Suprapubic skin (tissue), 4 donors: Measurements from ENCODE around the gene CALB2. TPM values are rescaled to one million over a fixed set of nuclear protein-coding genes. Genes with fewer than 3 reads are reported as not detected.

Experiments
- DNase-seq, 2 donors: peaks; one replicate each; pipeline ENCODE4 v3.0.0-alpha.2; 2019; ENCODE audit warnings: low spot score in 2 of 2
- H3K27ac ChIP-seq: fragments of 200-600 bp; sonication (generic); one replicate; pipeline ENCODE4 v1.5.1; 2019
- H3K27me3 ChIP-seq: fragments of 200-600 bp; sonication (generic); one replicate; pipeline ENCODE4 v1.5.1; 2019
- H3K36me3 ChIP-seq: fragments of 200-600 bp; sonication (generic); one replicate; pipeline ENCODE4 v1.5.1; 2019
- H3K4me1 ChIP-seq: fragments of 200-600 bp; sonication (generic); one replicate; pipeline ENCODE4 v1.5.1; 2019
- H3K4me3 ChIP-seq: fragments of 200-600 bp; sonication (generic); one replicate; pipeline ENCODE4 v1.5.1; 2019; ENCODE audit warnings: mild to moderate bottlenecking
- H3K9me3 ChIP-seq: fragments of 200-600 bp; sonication (generic); one replicate; pipeline ENCODE4 v1.5.1; 2019
- EP300 ChIP-seq: sonication (generic); formaldehyde crosslinking; IDR thresholded peaks from one replicate; pipeline ENCODE4 v1.6.1; 2017; ENCODE audit warnings: antibody characterized with exemption
- POLR2A ChIP-seq, 2 donors: fragments of 450-650 bp; IDR thresholded peaks; one replicate each; pipeline ENCODE4 v1.6.1; 2017; ENCODE audit warnings: antibody characterized with exemption in 2 of 2, mild to moderate bottlenecking in 2 of 2, moderate library complexity in 2 of 2
- POLR2AphosphoS5 ChIP-seq, 3 donors: sonication (generic); formaldehyde crosslinking; IDR thresholded peaks; one replicate each; pipeline ENCODE4 v1.6.1; 2017; ENCODE audit warnings: antibody characterized with exemption in 3 of 3
- WGBS: methylation state at CpG from one replicate; pipeline ENCODE4 v1.1.5; 2018; 5-methylcytosine and 5-hydroxymethylcytosine counted together
- total RNA-seq, 4 donors: library from RNA; depleted of rRNA; stranded (reverse); fragments of >200 nt; gene quantifications; one replicate each; pipeline ENCODE4 v1.1.0, GENCODE V29; 2016
- TF ChIP-seq, protein P1 (sequence below), 2 donors: fragments of 200-600 bp in 1 of 2; fragments of 450-650 bp in 1 of 2; sonication (generic) in 1 of 2; IDR thresholded peaks; one replicate each; pipeline ENCODE4 v1.5.1; 2016 to 2019; ENCODE audit warnings: antibody characterized with exemption in 2 of 2, mild to moderate bottlenecking in 1 of 2, moderate library complexity in 1 of 2

CALB2 gene
- total RNA-seq, 4 donors from 2014 or later, result 4.3 to 7.7 (median 5.6) TPM

DNA sequence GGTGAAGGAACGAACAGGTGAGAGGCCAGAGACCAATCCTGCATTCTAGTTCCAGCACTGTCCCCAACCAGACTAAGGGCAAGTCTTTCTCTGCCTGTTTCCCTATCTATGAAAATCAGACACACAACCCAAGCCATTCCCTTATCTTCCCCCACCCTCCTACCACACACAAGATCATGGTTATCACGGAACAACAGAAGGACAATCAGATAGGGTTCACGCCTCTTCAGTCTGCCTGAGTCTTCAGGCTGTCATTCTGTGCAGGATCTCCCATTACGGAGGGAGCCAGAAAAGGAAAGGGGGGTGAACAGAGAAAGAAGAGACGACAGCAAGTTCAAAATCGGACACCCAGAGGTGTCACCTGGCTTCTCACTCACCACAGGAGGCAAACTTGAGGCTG, 72.2 kb downstream of the CALB2 start:
- TF ChIP-seq, protein P1, sequence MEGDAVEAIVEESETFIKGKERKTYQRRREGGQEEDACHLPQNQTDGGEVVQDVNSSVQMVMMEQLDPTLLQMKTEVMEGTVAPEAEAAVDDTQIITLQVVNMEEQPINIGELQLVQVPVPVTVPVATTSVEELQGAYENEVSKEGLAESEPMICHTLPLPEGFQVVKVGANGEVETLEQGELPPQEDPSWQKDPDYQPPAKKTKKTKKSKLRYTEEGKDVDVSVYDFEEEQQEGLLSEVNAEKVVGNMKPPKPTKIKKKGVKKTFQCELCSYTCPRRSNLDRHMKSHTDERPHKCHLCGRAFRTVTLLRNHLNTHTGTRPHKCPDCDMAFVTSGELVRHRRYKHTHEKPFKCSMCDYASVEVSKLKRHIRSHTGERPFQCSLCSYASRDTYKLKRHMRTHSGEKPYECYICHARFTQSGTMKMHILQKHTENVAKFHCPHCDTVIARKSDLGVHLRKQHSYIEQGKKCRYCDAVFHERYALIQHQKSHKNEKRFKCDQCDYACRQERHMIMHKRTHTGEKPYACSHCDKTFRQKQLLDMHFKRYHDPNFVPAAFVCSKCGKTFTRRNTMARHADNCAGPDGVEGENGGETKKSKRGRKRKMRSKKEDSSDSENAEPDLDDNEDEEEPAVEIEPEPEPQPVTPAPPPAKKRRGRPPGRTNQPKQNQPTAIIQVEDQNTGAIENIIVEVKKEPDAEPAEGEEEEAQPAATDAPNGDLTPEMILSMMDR (IDR thresholded peaks at IDR 0.05), result no peak
- TF ChIP-seq EP300, result no peak
- no peak for TF ChIP-seq POLR2AphosphoS5 (IDR thresholded peaks at IDR 0.05)
- no peak for TF ChIP-seq POLR2A (IDR thresholded peaks at IDR 0.05)

GRCh38 chr16:71431176-71431575, 72.7 kb downstream of the CALB2 start:
- TF ChIP-seq POLR2A (IDR thresholded peaks at IDR 0.05) (no peak), POLR2AphosphoS5 (IDR thresholded peaks at IDR 0.05) (no peak), EP300 (no peak)
- TF ChIP-seq, protein P1 (IDR thresholded peaks at IDR 0.05), result no peak
- 88% methylated on average over 14 of the region's 14 CpGs for WGBS
- DNase-seq, result no peak

More for the DNA sequence above, 72.2 kb downstream of the CALB2 start:
- no peaks in the 10 kb centered on the region for H3K4me1 ChIP-seq
- no peak for DNase-seq
- H3K4me3 ChIP-seq, result no peak overlapping the region
- no peak overlapping the region for H3K27ac ChIP-seq
- WGBS, result 80% methylated on average over 6 of the region's 6 CpGs
- no peaks in the 10 kb centered on the region for H3K9me3 ChIP-seq
- H3K27me3 ChIP-seq, result peaks cover 11% of the 10 kb centered on the region
- H3K36me3 ChIP-seq, result no peaks in the 10 kb centered on the region

GRCh38 chr16:71431991-71432390, 73.5 kb downstream of the CALB2 start:
- Histone ChIP-seq H3K9me3 (no peaks in the 10 kb centered on the region), H3K36me3 (no peaks in the 10 kb centered on the region), H3K4me1 (no peaks in the 10 kb centered on the region), H3K27ac (no peak overlapping the region), H3K27me3 (peaks cover 4% of the 10 kb centered on the region), H3K4me3 (no peak overlapping the region)
- TF ChIP-seq POLR2A (IDR thresholded peaks at IDR 0.05), result no peak
- no peak for TF ChIP-seq POLR2AphosphoS5 (IDR thresholded peaks at IDR 0.05)
- TF ChIP-seq, protein P1 (IDR thresholded peaks at IDR 0.05), result no peak
- TF ChIP-seq EP300, result no peak
- DNase-seq, result no peak
- WGBS, result no CpG with 5 or more reads among the region's 9 CpGs

More at GRCh38 chr16:71431176-71431575, 72.7 kb downstream of the CALB2 start:
- Histone ChIP-seq H3K27ac (no peak overlapping the region), H3K27me3 (peaks cover 7% of the 10 kb centered on the region), H3K36me3 (no peaks in the 10 kb centered on the region), H3K9me3 (no peaks in the 10 kb centered on the region), H3K4me3 (no peak overlapping the region), H3K4me1 (no peaks in the 10 kb centered on the region)

DNA sequence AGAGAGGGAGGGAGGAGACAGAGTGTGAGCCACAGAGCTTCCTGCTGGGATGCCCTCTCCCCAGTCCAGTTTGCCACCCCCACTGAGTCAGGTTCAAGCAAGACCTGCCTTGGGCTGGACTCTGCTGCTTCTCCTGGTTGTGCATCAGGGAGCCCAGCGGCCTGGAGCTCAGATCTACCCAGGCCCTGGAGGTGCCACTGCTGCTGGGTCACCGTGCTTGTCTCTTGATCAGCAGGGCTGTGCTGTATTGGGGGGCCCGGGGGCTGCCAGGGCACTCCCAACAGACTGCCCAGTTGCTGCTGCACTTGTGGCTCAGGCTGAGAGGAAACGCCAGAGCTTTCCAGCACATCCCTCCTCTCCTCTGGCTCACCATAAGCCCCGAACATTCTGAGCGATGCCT, 74.4 kb downstream of the CALB2 start:
- H3K27me3 ChIP-seq, result peaks cover 4% of the 10 kb centered on the region
- no peak for DNase-seq
- H3K36me3 ChIP-seq, result no peaks in the 10 kb centered on the region
- H3K9me3 ChIP-seq, result no peaks in the 10 kb centered on the region
- H3K4me1 ChIP-seq, result no peaks in the 10 kb centered on the region
- no peak overlapping the region for H3K27ac ChIP-seq
- no peak overlapping the region for H3K4me3 ChIP-seq
- TF ChIP-seq EP300, result no peak
- no peak for TF ChIP-seq POLR2A (IDR thresholded peaks at IDR 0.05)
- no peak for TF ChIP-seq POLR2AphosphoS5 (IDR thresholded peaks at IDR 0.05)
- TF ChIP-seq, protein P1 (IDR thresholded peaks at IDR 0.05), result no peak
- 84% methylated on average over 6 of the region's 6 CpGs for WGBS

DNA sequence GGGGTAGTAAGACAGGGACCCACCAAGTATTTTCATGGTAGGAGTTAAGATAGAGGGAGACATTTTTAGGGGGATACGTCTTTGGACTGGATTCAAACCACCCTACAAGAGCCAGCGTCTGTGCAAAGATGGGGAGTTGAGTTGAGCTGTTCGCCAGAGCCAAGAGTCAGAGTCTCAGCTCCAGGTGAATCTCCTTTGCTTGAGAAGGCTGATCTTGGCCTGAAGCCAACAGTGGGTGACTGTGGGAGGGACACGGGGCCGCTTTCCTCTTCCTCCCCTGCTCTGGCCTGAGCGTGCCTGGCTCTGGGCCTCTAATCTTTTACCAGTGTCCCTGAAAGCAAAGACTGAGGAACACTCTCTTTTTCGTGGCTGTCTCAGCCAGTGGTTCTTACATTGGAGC, 78.0 kb downstream of the CALB2 start:
- WGBS, result 88% methylated on average over 6 of the region's 7 CpGs
- no peak overlapping the region for H3K4me3 ChIP-seq
- DNase-seq, result no peak
- no peak overlapping the region for H3K27ac ChIP-seq
- H3K36me3 ChIP-seq, result no peaks in the 10 kb centered on the region
- H3K27me3 ChIP-seq, result peaks cover 4% of the 10 kb centered on the region
- H3K4me1 ChIP-seq, result no peaks in the 10 kb centered on the region
- H3K9me3 ChIP-seq, result no peaks in the 10 kb centered on the region
- TF ChIP-seq, protein P1 (IDR thresholded peaks at IDR 0.05), result no peak
- no peak for TF ChIP-seq EP300
- no peak for TF ChIP-seq POLR2A (IDR thresholded peaks at IDR 0.05)
- no peak for TF ChIP-seq POLR2AphosphoS5 (IDR thresholded peaks at IDR 0.05)
